HepG2 (cell line): ENCODE measurements around the gene RILPL1. TPM values are rescaled to one million over a fixed set of nuclear protein-coding genes. Genes with fewer than 3 reads are reported as not detected.

ENCODE experiments used
- CENPT ChIP-seq: sonication (generic); formaldehyde crosslinking; IDR thresholded peaks from 2 replicates; pipeline ENCODE4 v1.8.0; 2022; ENCODE audit warnings: low read depth, mild to moderate bottlenecking, moderate library complexity, missing genetic modification reagents
- FOXK1 ChIP-seq: sonication (generic); formaldehyde crosslinking; IDR thresholded peaks from 2 replicates; pipeline ENCODE4 v1.4.0; 2020; ENCODE audit warnings: low read depth, missing genetic modification reagents, borderline replicate concordance
- HOXA7 ChIP-seq: sonication (generic); formaldehyde crosslinking; IDR thresholded peaks from 2 replicates; pipeline ENCODE4 v1.8.1; 2022; ENCODE audit warnings: mild to moderate bottlenecking, missing genetic modification reagents, moderate library complexity
- IKZF4 ChIP-seq: sonication (generic); formaldehyde crosslinking; IDR thresholded peaks from 2 replicates; pipeline ENCODE4 v1.5.1; 2020; ENCODE audit warnings: borderline replicate concordance, mild to moderate bottlenecking, low read depth, missing genetic modification reagents; ENCODE audit errors: not compliant biosample characterization
- JDP2 ChIP-seq: sonication (generic); formaldehyde crosslinking; IDR thresholded peaks from 2 replicates; pipeline ENCODE4 v1.8.1; 2022; ENCODE audit warnings: missing genetic modification reagents, borderline replicate concordance
- NPAS2 ChIP-seq: sonication (generic); formaldehyde crosslinking; IDR thresholded peaks from 2 replicates; pipeline ENCODE4 v1.8.0; 2022; ENCODE audit warnings: mild to moderate bottlenecking, missing genetic modification reagents, borderline replicate concordance
- RFX5 ChIP-seq: IDR thresholded peaks from 2 replicates; pipeline ENCODE4 v1.6.1; 2011; ENCODE audit warnings: low read depth, low read length, improper control_type of control experiment
- RXRA ChIP-seq: sonication (generic); formaldehyde crosslinking; IDR thresholded peaks from 2 replicates; pipeline ENCODE4 v1.5.1; 2020; ENCODE audit warnings: missing genetic modification reagents
- XRCC5 ChIP-seq: fragments of 200-400 bp; formaldehyde crosslinking; optimal IDR thresholded peaks from 2 replicates; pipeline ENCODE3; 2017; ENCODE audit warnings: mild to moderate bottlenecking, low read length
- ZKSCAN1 ChIP-seq: fragments of 150-350 bp; IDR thresholded peaks from 2 replicates; pipeline ENCODE4 v1.6.1; 2014; ENCODE audit warnings: low read length
- ZMYM3 ChIP-seq: sonication (generic); formaldehyde crosslinking; IDR thresholded peaks from 2 replicates; pipeline ENCODE4 v1.5.1; 2020; ENCODE audit warnings: mild to moderate bottlenecking, missing genetic modification reagents
- ZNF225 ChIP-seq: sonication (generic); formaldehyde crosslinking; IDR thresholded peaks from 2 replicates; pipeline ENCODE4 v1.4.0; 2020; ENCODE audit warnings: mild to moderate bottlenecking, missing genetic modification reagents
- ZNF251 ChIP-seq: sonication (generic); formaldehyde crosslinking; IDR thresholded peaks from 2 replicates; pipeline ENCODE4 v1.9.0; 2021; ENCODE audit warnings: mild to moderate bottlenecking, missing genetic modification reagents
- ZNF317 ChIP-seq: sonication (generic); formaldehyde crosslinking; IDR thresholded peaks from 2 replicates; pipeline ENCODE4 v1.5.0; 2020; ENCODE audit warnings: mild to moderate bottlenecking, missing genetic modification reagents
- ZNF530 ChIP-seq: sonication (generic); formaldehyde crosslinking; IDR thresholded peaks from 2 replicates; pipeline ENCODE4 v1.5.0; 2020; ENCODE audit warnings: low read depth, mild to moderate bottlenecking, missing genetic modification reagents
- ZNF556 ChIP-seq: sonication (generic); formaldehyde crosslinking; IDR thresholded peaks from 2 replicates; pipeline ENCODE4 v1.4.0; 2020; ENCODE audit warnings: mild to moderate bottlenecking, missing genetic modification reagents, borderline replicate concordance
- ZNF691 ChIP-seq: sonication (generic); formaldehyde crosslinking; IDR thresholded peaks from 2 replicates; pipeline ENCODE4 v1.4.0; 2020; ENCODE audit warnings: missing genetic modification reagents, low read depth, mild to moderate bottlenecking, borderline replicate concordance
- ZNF780A ChIP-seq: sonication (generic); formaldehyde crosslinking; IDR thresholded peaks from 2 replicates; pipeline ENCODE4 v1.8.0; 2022; ENCODE audit warnings: mild to moderate bottlenecking, missing genetic modification reagents, moderate library complexity
- polyA plus RNA-seq, 8 experiments: library from polyadenylated mRNA; depleted of rRNA in 3 of 8; stranded (reverse) in 7 of 8; unstranded in 1 of 8; fragments of >200 nt; fragmentation: Illumina TruSeq in 4 of 8; extraction: Trizol in 4 of 8; gene quantifications; 2 replicates each; pipeline versions ENCODE4 v1.2.1 to v1.2.3, GENCODE V29; 2011 to 2016; ENCODE audit warnings: low read depth in 4 of 8, missing spikeins in 1 of 8, mixed read lengths in 1 of 8; ENCODE audit not compliant: insufficient read depth in 1 of 8
- total RNA-seq, 5 experiments: library from RNA; depleted of rRNA; stranded (reverse); fragments of >200 nt; fragmentation: Illumina TruSeq; extraction: Trizol; gene quantifications; 2 replicates each; pipeline ENCODE4 v1.2.3, GENCODE V29; 2016; ENCODE audit warnings: low read depth in 1 of 5
- TF ChIP-seq, protein P1 (sequence below): sonication (generic); formaldehyde crosslinking; IDR thresholded peaks from 2 replicates; pipeline ENCODE4 v1.4.0; 2020; ENCODE audit warnings: low read depth, mild to moderate bottlenecking, missing genetic modification reagents
- TF ChIP-seq, protein P2 (sequence below): sonication (generic); formaldehyde crosslinking; IDR thresholded peaks from 2 replicates; pipeline ENCODE4 v1.5.1; 2020; ENCODE audit warnings: mild to moderate bottlenecking, moderate library complexity, missing genetic modification reagents
- TF ChIP-seq, protein P3 (sequence below): sonication (generic); formaldehyde crosslinking; conservative IDR thresholded peaks from 2 replicates; pipeline ENCODE4 v1.5.0; 2020; ENCODE audit warnings: missing genetic modification reagents
- TF ChIP-seq, protein P4 (sequence below): fragments of 450-650 bp; IDR thresholded peaks from 2 replicates; pipeline ENCODE4 v1.6.1; 2017; ENCODE audit warnings: mild to moderate bottlenecking

RILPL1 gene
- total and polyA plus RNA-seq, 2 of the 13 experiments (the other 11 are each of a cell fraction or from before 2014, with no cell fraction given), result 5.8 to 28.4 TPM

DNA sequence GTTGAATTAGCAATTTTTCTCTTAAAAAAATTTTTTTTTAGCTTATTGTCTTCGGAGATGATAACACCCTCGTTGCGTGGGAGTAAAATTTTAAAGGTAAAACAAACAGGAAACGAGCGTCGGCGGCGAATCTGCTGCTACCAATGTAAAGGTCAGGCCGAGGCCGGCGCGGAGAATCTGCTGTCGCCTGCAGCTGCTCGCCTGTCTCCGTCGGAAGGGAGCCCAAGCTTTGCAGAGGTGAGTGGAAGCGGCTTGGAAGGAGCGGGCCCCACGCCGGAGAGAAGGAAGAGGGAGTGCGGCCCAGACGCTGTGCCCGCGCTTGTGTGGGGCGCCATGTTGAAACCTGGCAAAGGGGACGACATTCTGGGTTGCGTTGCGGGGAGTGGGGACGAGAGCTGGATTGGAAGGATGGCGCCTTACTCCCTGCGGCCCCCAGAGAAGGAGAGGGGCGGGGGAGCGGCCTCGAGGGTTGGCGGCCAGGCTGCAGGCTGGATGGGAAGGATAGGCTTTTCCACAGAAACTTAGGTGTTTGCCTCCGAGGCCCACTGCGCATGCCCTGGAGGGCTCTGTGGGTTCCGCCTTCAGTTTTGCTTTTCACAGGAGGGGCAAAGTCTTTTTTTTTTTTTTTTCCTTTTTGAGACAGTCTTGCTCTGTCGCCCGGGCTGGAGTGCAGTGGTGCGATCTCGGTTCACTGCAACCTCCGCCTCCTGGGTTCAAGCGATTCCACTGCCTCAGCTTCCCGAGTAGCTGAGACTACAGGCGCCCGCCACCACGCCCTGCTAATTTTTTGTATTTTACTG is 75.3 kb downstream of the RILPL1 start, which contains the start of gene SNRNP35 (continued):
- TF ChIP-seq ZNF780A (CRISPR knock-in tag) (no peak), ZNF317 (no peak; the same call in none of the 2 replicates), IKZF4 (CRISPR knock-in tag) (peak; percentile 62), ZNF251 (CRISPR knock-in tag) (no peak), RXRA (CRISPR knock-in tag) (peak; percentile 58), NPAS2 (CRISPR knock-in tag) (no peak), ZKSCAN1 (no peak), FOXK1 (CRISPR knock-in tag) (peak; percentile 57; the same call in 1 of the 2 replicates), XRCC5 (peak; percentile 70), ZNF530 (CRISPR knock-in tag) (no peak), ZNF556 (CRISPR knock-in tag) (no peak), CENPT (CRISPR knock-in tag) (no peak), JDP2 (no peak; the same call in 1 of the 2 replicates), ZMYM3 (peak; percentile 85), ZNF225 (CRISPR knock-in tag) (peak; percentile 81; the same call in 1 of the 2 replicates), HOXA7 (CRISPR knock-in tag) (no peak), ZNF691 (CRISPR knock-in tag) (peak; percentile 31; the same call in 1 of the 2 replicates), RFX5 (no peak)
- TF ChIP-seq, protein P1, sequence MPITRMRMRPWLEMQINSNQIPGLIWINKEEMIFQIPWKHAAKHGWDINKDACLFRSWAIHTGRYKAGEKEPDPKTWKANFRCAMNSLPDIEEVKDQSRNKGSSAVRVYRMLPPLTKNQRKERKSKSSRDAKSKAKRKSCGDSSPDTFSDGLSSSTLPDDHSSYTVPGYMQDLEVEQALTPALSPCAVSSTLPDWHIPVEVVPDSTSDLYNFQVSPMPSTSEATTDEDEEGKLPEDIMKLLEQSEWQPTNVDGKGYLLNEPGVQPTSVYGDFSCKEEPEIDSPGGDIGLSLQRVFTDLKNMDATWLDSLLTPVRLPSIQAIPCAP (CRISPR knock-in tag), result no peak
- TF ChIP-seq, protein P2, sequence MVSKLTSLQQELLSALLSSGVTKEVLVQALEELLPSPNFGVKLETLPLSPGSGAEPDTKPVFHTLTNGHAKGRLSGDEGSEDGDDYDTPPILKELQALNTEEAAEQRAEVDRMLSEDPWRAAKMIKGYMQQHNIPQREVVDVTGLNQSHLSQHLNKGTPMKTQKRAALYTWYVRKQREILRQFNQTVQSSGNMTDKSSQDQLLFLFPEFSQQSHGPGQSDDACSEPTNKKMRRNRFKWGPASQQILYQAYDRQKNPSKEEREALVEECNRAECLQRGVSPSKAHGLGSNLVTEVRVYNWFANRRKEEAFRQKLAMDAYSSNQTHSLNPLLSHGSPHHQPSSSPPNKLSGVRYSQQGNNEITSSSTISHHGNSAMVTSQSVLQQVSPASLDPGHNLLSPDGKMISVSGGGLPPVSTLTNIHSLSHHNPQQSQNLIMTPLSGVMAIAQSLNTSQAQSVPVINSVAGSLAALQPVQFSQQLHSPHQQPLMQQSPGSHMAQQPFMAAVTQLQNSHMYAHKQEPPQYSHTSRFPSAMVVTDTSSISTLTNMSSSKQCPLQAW, result peak; percentile 79
- TF ChIP-seq, protein P3, sequence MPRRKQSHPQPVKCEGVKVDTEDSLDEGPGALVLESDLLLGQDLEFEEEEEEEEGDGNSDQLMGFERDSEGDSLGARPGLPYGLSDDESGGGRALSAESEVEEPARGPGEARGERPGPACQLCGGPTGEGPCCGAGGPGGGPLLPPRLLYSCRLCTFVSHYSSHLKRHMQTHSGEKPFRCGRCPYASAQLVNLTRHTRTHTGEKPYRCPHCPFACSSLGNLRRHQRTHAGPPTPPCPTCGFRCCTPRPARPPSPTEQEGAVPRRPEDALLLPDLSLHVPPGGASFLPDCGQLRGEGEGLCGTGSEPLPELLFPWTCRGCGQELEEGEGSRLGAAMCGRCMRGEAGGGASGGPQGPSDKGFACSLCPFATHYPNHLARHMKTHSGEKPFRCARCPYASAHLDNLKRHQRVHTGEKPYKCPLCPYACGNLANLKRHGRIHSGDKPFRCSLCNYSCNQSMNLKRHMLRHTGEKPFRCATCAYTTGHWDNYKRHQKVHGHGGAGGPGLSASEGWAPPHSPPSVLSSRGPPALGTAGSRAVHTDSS (CRISPR knock-in tag), result no peak
- TF ChIP-seq, protein P4, sequence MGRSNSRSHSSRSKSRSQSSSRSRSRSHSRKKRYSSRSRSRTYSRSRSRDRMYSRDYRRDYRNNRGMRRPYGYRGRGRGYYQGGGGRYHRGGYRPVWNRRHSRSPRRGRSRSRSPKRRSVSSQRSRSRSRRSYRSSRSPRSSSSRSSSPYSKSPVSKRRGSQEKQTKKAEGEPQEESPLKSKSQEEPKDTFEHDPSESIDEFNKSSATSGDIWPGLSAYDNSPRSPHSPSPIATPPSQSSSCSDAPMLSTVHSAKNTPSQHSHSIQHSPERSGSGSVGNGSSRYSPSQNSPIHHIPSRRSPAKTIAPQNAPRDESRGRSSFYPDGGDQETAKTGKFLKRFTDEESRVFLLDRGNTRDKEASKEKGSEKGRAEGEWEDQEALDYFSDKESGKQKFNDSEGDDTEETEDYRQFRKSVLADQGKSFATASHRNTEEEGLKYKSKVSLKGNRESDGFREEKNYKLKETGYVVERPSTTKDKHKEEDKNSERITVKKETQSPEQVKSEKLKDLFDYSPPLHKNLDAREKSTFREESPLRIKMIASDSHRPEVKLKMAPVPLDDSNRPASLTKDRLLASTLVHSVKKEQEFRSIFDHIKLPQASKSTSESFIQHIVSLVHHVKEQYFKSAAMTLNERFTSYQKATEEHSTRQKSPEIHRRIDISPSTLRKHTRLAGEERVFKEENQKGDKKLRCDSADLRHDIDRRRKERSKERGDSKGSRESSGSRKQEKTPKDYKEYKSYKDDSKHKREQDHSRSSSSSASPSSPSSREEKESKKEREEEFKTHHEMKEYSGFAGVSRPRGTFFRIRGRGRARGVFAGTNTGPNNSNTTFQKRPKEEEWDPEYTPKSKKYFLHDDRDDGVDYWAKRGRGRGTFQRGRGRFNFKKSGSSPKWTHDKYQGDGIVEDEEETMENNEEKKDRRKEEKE, result no peak
